Ishikawa (cell line): ENCODE results near the gene HOXA11.

Source experiments
- CEBPB ChIP-seq: IDR thresholded peaks from 2 replicates; pipeline ENCODE4 v1.6.1; 2012
- CREB1 ChIP-seq: IDR thresholded peaks from 2 replicates; pipeline ENCODE4 v1.6.1; 2012; ENCODE audit warnings: low read depth
- EP300 ChIP-seq: IDR thresholded peaks from 2 replicates; pipeline ENCODE4 v1.6.1; 2012; ENCODE audit warnings: borderline replicate concordance
- FOXM1 ChIP-seq: IDR thresholded peaks from 2 replicates; pipeline ENCODE4 v1.6.1; 2012; ENCODE audit warnings: low read depth, borderline replicate concordance
- MAX ChIP-seq: IDR thresholded peaks from 2 replicates; pipeline ENCODE4 v1.6.1; 2012
- NFIC ChIP-seq: IDR thresholded peaks from 2 replicates; pipeline ENCODE4 v1.6.1; 2012
- RAD21 ChIP-seq: IDR thresholded peaks from 2 replicates; pipeline ENCODE4 v1.6.1; 2012; ENCODE audit warnings: low read depth
- REST ChIP-seq: IDR thresholded peaks from 2 replicates; pipeline ENCODE4 v1.6.1; 2012; ENCODE audit warnings: low read depth, mild to moderate bottlenecking
- TAF1 ChIP-seq: IDR thresholded peaks from 2 replicates; pipeline ENCODE4 v1.6.1; 2012; ENCODE audit warnings: low read depth, mild to moderate bottlenecking
- TCF12 ChIP-seq: IDR thresholded peaks from 2 replicates; pipeline ENCODE4 v1.6.1; 2012; ENCODE audit warnings: low read depth
- TEAD4 ChIP-seq: IDR thresholded peaks from 2 replicates; pipeline ENCODE4 v1.6.1; 2012
- ZBTB7A ChIP-seq: IDR thresholded peaks from 2 replicates; pipeline ENCODE4 v1.6.1; 2012; ENCODE audit warnings: low read depth
- TF ChIP-seq, protein P1 (sequence below): IDR thresholded peaks from 2 replicates; pipeline ENCODE4 v1.6.1; 2012

- no peak for TF ChIP-seq TAF1
- TF ChIP-seq TCF12: no peak
- TF ChIP-seq EP300: no peak
- TF ChIP-seq RAD21: no peak
- TF ChIP-seq MAX: no peak
- no peak for TF ChIP-seq FOXM1
- no peak for TF ChIP-seq NFIC
- TF ChIP-seq TEAD4: no peak
- TF ChIP-seq CREB1: no peak
- no peak for TF ChIP-seq ZBTB7A
- TF ChIP-seq CEBPB: no peak
- TF ChIP-seq, protein P1, sequence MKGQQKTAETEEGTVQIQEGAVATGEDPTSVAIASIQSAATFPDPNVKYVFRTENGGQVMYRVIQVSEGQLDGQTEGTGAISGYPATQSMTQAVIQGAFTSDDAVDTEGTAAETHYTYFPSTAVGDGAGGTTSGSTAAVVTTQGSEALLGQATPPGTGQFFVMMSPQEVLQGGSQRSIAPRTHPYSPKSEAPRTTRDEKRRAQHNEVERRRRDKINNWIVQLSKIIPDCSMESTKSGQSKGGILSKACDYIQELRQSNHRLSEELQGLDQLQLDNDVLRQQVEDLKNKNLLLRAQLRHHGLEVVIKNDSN: no peak
- no peak for TF ChIP-seq REST
Measured at GRCh38 chr7:27160145-27160545, 24.9 kb downstream of the HOXA11 start.
